Measurements from ENCODE around the gene TREX2. TPM values are rescaled to one million over a fixed set of nuclear protein-coding genes. Genes with fewer than 3 reads are reported as not detected.

Gene TREX2
- total RNA-seq, 1 experiment from 2014 or later = 2.9 TPM

GRCh38 chrX:153448556-153449367 is 2.9 kb upstream of the TREX2 start:
- Histone ChIP-seq H3K9me2 (ENCODE audit: insufficient read depth) (no peaks in the 10 kb centered on the region), H3K79me2 (ENCODE audit: insufficient read depth, low read length) (no peaks in the 10 kb centered on the region), H3K9me3 (ENCODE audit: control insufficient read depth in 1 of 2, insufficient read depth in 1 of 2, low read depth in 1 of 2, low read length in 2 of 2) (no peaks in the 10 kb centered on the region), H3K27me3 (ENCODE audit: insufficient read depth, low read length) (no peaks in the 10 kb centered on the region), H4K20me1 (ENCODE audit: insufficient read depth) (no peaks in the 10 kb centered on the region), H3K4me1 (ENCODE audit: control insufficient read depth in 1 of 2, insufficient read depth in 2 of 2, low read length in 2 of 2) (peaks cover 0 to 2% of the 10 kb centered on the region in 2 experiments; a peak in 1 of 4 replicates), H3K4me2 (ENCODE audit: low read length) (no peak overlapping the region), H3K9ac (ENCODE audit: low read length) (no peak overlapping the region), H3K4me3 (replicated peaks in 1 of 2; ENCODE audit: low read depth in 1 of 2, low read length in 2 of 2) (no peak overlapping the region), H3K27ac (ENCODE audit: low read depth, low read length) (no peak overlapping the region), H2AFZ (ENCODE audit: low read depth, low read length, poor library complexity, severe bottlenecking) (no peak overlapping the region), H3K36me3 (ENCODE audit: control insufficient read depth in 1 of 2, insufficient read depth in 2 of 2, low read length in 2 of 2) (no peaks in the 10 kb centered on the region)
- intact Hi-C loops (cut with micrococcal nuclease) = no loop called here
- POLR2A ChIA-PET = no interaction called here
- BruUV-seq (replicated peaks) = no TSS peak
- no peak for DNase-seq (ENCODE audit: low read depth, low spot score)
- no peak for ATAC-seq
- TF ChIP-seq SRF (IDR thresholded peaks at IDR 0.05; ENCODE audit: low read depth) = no peak
- TF ChIP-seq SIN3A (IDR thresholded peaks at IDR 0.05; ENCODE audit: low read depth) = no peak
- no peak for TF ChIP-seq EGR1 (IDR thresholded peaks at IDR 0.05; ENCODE audit: low read depth)
- TF ChIP-seq SP1 (IDR thresholded peaks at IDR 0.05; ENCODE audit: low read depth) = no peak
- no peak for TF ChIP-seq RAD21 (IDR thresholded peaks at IDR 0.05; ENCODE audit: low read depth)
- RAD21 ChIA-PET (ENCODE audit: low non-redundant PET in 1 of 2, low total read pairs in 2 of 2, uncharacterized antibody in 2 of 2, unreplicated experiment in 2 of 2) = no interaction called here
- CTCF ChIA-PET = no interaction called here

- no peaks in the 10 kb centered on the region for H3K79me2 ChIP-seq (ENCODE audit: insufficient read depth, low read length)
- BruUV-seq (replicated peaks) = no TSS peak
- RAD21 ChIA-PET (ENCODE audit: low non-redundant PET in 1 of 2, low total read pairs in 2 of 2, uncharacterized antibody in 2 of 2, unreplicated experiment in 2 of 2) = no interaction called here
- H3K27ac ChIP-seq (ENCODE audit: low read depth, low read length) = no peak overlapping the region
- no peak for ATAC-seq
- no peak overlapping the region for H2AFZ ChIP-seq (ENCODE audit: low read depth, low read length, poor library complexity, severe bottlenecking)
- no peaks in the 10 kb centered on the region for H3K9me2 ChIP-seq (ENCODE audit: insufficient read depth)
- no peaks in the 10 kb centered on the region for H3K9me3 ChIP-seq (ENCODE audit: control insufficient read depth in 1 of 2, insufficient read depth in 1 of 2, low read depth in 1 of 2, low read length in 2 of 2)
- H4K20me1 ChIP-seq (ENCODE audit: insufficient read depth) = no peaks in the 10 kb centered on the region
- H3K9ac ChIP-seq (ENCODE audit: low read length) = no peak overlapping the region
- POLR2A ChIA-PET = no interaction called here
- CTCF ChIA-PET = no interaction called here
- no peaks in the 10 kb centered on the region for H3K36me3 ChIP-seq (ENCODE audit: control insufficient read depth in 1 of 2, insufficient read depth in 2 of 2, low read length in 2 of 2)
- H3K4me1 ChIP-seq (ENCODE audit: control insufficient read depth in 1 of 2, insufficient read depth in 2 of 2, low read length in 2 of 2) = peaks cover 0 to 7% of the 10 kb centered on the region in 2 experiments; a peak in 1 of 4 replicates
- intact Hi-C loops (cut with micrococcal nuclease) = no loop called here
- no peak for DNase-seq (ENCODE audit: low read depth, low spot score)
- no peak overlapping the region for H3K4me3 ChIP-seq (replicated peaks in 1 of 2; ENCODE audit: low read depth in 1 of 2, low read length in 2 of 2)
- TF ChIP-seq FOSL1 (IDR thresholded peaks at IDR 0.05; ENCODE audit: low read depth) (no peak), REST (IDR thresholded peaks at IDR 0.05; ENCODE audit: low read depth) (no peak), SIN3A (IDR thresholded peaks at IDR 0.05; ENCODE audit: low read depth) (no peak), POLR2AphosphoS5 (IDR thresholded peaks at IDR 0.05; ENCODE audit: low read depth, low read length) (no peak), ATF3 (IDR thresholded peaks at IDR 0.05) (no peak)
- no peak overlapping the region for H3K4me2 ChIP-seq (ENCODE audit: low read length)
- no peaks in the 10 kb centered on the region for H3K27me3 ChIP-seq (ENCODE audit: insufficient read depth, low read length)
These were observed 1.7 kb upstream of the TREX2 start for GRCh38 chrX:153447581-153447960.
